HCT116 (cell line): ENCODE data around the gene ORC2. TPM values are rescaled to one million over a fixed set of nuclear protein-coding genes. Genes with fewer than 3 reads are reported as not detected.

ENCODE experiments used
- ATAC-seq: fragments of 200-7000 bp; cut with Tn5 transposase; 2 replicates; pipeline ENCODE4 v1.9.1; 2020; ENCODE audit warnings: mild to moderate bottlenecking, moderate library complexity
- BruUV-seq: library from RNA; stranded (reverse); fragments of 400-500 nt; replicated peaks from 2 replicates; lab custom pipeline; 2021; lab: Mats Ljungman, UMichigan
- CTCF ChIA-PET: fragments of 300-600 bp; sonication (Branson Sonifier 250); formaldehyde crosslinking; loops from one replicate; lab custom pipeline; 2021; ENCODE audit warnings: antibody characterized with exemption; lab: Charles Lee
- POLR2A ChIA-PET: fragments of 300-600, 350-600 bp; sonication (Branson Sonifier 250); formaldehyde crosslinking; loops from one replicate; lab custom pipeline; 2021; ENCODE audit warnings: antibody characterized with exemption; lab: Charles Lee
- RAD21 ChIA-PET, 2 experiments: fragments of 300-600 bp; sonication (Branson Sonifier 250); formaldehyde crosslinking; loops; one replicate each; lab custom pipeline; 2023; ENCODE audit warnings: low total read pairs in 2 of 2; ENCODE audit not compliant: uncharacterized antibody in 2 of 2, unreplicated experiment in 2 of 2, low non-redundant PET in 1 of 2; lab: Charles Lee
- DNase-seq: peaks from one replicate; pipeline ENCODE4 v3.0.0-alpha.2; 2010; ENCODE audit warnings: low read depth, low spot score
- H2AFZ ChIP-seq: fragments of 200-600 bp; shearing (Covaris generic), sonication (generic); 2 replicates; pipeline ENCODE4 v1.6.1; 2017; ENCODE audit warnings: low read depth, mixed run types, mixed read lengths, antibody characterized with exemption, low read length; ENCODE audit not compliant: poor library complexity, severe bottlenecking
- H3K27ac ChIP-seq: 2 replicates; pipeline ENCODE4 v1.5.1; 2012; ENCODE audit warnings: low read depth, low read length
- H3K27me3 ChIP-seq: fragments of 200-600 bp; sonication (generic); 2 replicates; pipeline ENCODE4 v1.6.1; 2016; ENCODE audit warnings: mixed run types, low read length, mixed read lengths; ENCODE audit not compliant: insufficient read depth
- H3K36me3 ChIP-seq, 2 experiments: fragments of 200-500 bp in 1 of 2; fragments of 200-600 bp in 1 of 2; sonication (Bioruptor generic) in 1 of 2; sonication (generic) in 1 of 2; 2 replicates each; pipeline versions ENCODE4 v1.5.1 to v1.6.1; 2014 to 2016; ENCODE audit warnings: low read length in 2 of 2, inconsistent platforms in 1 of 2, mixed read lengths in 1 of 2, mixed run types in 1 of 2; ENCODE audit not compliant: insufficient read depth in 2 of 2, control insufficient read depth in 1 of 2
- H3K4me1 ChIP-seq, 2 experiments: fragments of 200-600 bp in 1 of 2; sonication (generic) in 1 of 2; 2 replicates each; pipeline versions ENCODE4 v1.5.1 to v1.6.1; 2012 to 2017; ENCODE audit warnings: low read length in 2 of 2, inconsistent platforms in 1 of 2, mild to moderate bottlenecking in 1 of 2, mixed read lengths in 1 of 2, mixed run types in 1 of 2, moderate library complexity in 1 of 2; ENCODE audit not compliant: insufficient read depth in 2 of 2, control insufficient read depth in 1 of 2
- H3K4me2 ChIP-seq: fragments of 200-600 bp; sonication (generic); 2 replicates; pipeline ENCODE4 v1.6.1; 2017; ENCODE audit warnings: mixed run types, low read length, mixed read lengths
- H3K4me3 ChIP-seq, 2 experiments: fragments of 200-600 bp in 1 of 2; sonication (generic) in 1 of 2; replicated peaks in 1 of 2; 2 replicates each; pipeline ENCODE4 v1.5.1; 2011 to 2016; ENCODE audit warnings: low read length in 2 of 2, control low read depth in 1 of 2, low read depth in 1 of 2, mild to moderate bottlenecking in 1 of 2, mixed read lengths in 1 of 2, mixed run types in 1 of 2
- H3K79me2 ChIP-seq: fragments of 200-600 bp; sonication (generic); 2 replicates; pipeline ENCODE4 v1.6.1; 2017; ENCODE audit warnings: mild to moderate bottlenecking, mixed run types, low read length, moderate library complexity, mixed read lengths; ENCODE audit not compliant: insufficient read depth
- H3K9ac ChIP-seq: fragments of 200-600 bp; sonication (generic); 2 replicates; pipeline ENCODE4 v1.6.1; 2016; ENCODE audit warnings: low read length, mixed read lengths
- H3K9me2 ChIP-seq: fragments of 200-600 bp; sonication (generic), shearing (Covaris generic); 2 replicates; pipeline ENCODE4 v1.6.1; 2017; ENCODE audit warnings: mixed run types, mild to moderate bottlenecking, moderate library complexity; ENCODE audit not compliant: insufficient read depth
- H3K9me3 ChIP-seq, 2 experiments: fragments of 200-500 bp in 1 of 2; fragments of 200-600 bp in 1 of 2; sonication (Bioruptor generic) in 1 of 2; sonication (generic) in 1 of 2; 2 replicates each; pipeline ENCODE4 v1.6.1; 2014 to 2017; ENCODE audit warnings: low read length in 2 of 2, mixed read lengths in 2 of 2, inconsistent platforms in 1 of 2, low read depth in 1 of 2, mild to moderate bottlenecking in 1 of 2, mixed run types in 1 of 2, moderate library complexity in 1 of 2; ENCODE audit not compliant: control insufficient read depth in 1 of 2, insufficient read depth in 1 of 2
- H4K20me1 ChIP-seq: fragments of 200-600 bp; sonication (generic), shearing (Covaris generic); 2 replicates; pipeline ENCODE4 v1.6.1; 2017; ENCODE audit warnings: mixed run types, mild to moderate bottlenecking, moderate library complexity; ENCODE audit not compliant: insufficient read depth
- CEBPB ChIP-seq: IDR thresholded peaks from 2 replicates; pipeline ENCODE4 v1.6.1; 2012; ENCODE audit warnings: low read depth
- CTCF ChIP-seq, 3 experiments: fragments of 200-600 bp in 1 of 3; sonication (generic) in 1 of 3; IDR thresholded peaks in 2 of 3; conservative IDR thresholded peaks in 1 of 3; 2 replicates each; pipeline ENCODE4 v1.5.1; 2012 to 2017; ENCODE audit warnings: low read depth in 2 of 3, low read length in 2 of 3, antibody characterized with exemption in 1 of 3, borderline replicate concordance in 1 of 3, control low read depth in 1 of 3, mild to moderate bottlenecking in 1 of 3, mixed read lengths in 1 of 3, mixed run types in 1 of 3, moderate library complexity in 1 of 3; ENCODE audit not compliant: insufficient read depth in 1 of 3
- EGR1 ChIP-seq: IDR thresholded peaks from 2 replicates; pipeline ENCODE4 v1.6.1; 2012; ENCODE audit warnings: low read depth
- EZH2 ChIP-seq: fragments of 200-600 bp; sonication (generic); IDR thresholded peaks from 2 replicates; pipeline ENCODE4 v1.6.1; 2017; ENCODE audit warnings: antibody characterized with exemption, mixed run types
- MAX ChIP-seq: IDR thresholded peaks from 2 replicates; pipeline ENCODE4 v1.6.1; 2012
- POLR2A ChIP-seq: IDR thresholded peaks from 2 replicates; pipeline ENCODE4 v1.7.0; 2011; ENCODE audit warnings: borderline replicate concordance; ENCODE audit not compliant: insufficient read depth, insufficient read length; ENCODE audit errors: extremely low read depth
- POLR2AphosphoS5 ChIP-seq: IDR thresholded peaks from 2 replicates; pipeline ENCODE4 v1.6.1; 2011; ENCODE audit warnings: mild to moderate bottlenecking, low read depth, low read length, moderate library complexity
- RAD21 ChIP-seq: IDR thresholded peaks from 2 replicates; pipeline ENCODE4 v1.6.1; 2012; ENCODE audit warnings: low read depth, mild to moderate bottlenecking
- REST ChIP-seq: IDR thresholded peaks from 2 replicates; pipeline ENCODE4 v1.6.1; 2012; ENCODE audit warnings: low read depth
- SP1 ChIP-seq: IDR thresholded peaks from 2 replicates; pipeline ENCODE4 v1.6.1; 2012; ENCODE audit warnings: low read depth
- TCF7L2 ChIP-seq: IDR thresholded peaks from 2 replicates; pipeline ENCODE4 v1.7.0; 2011; ENCODE audit warnings: borderline replicate concordance, inconsistent platforms; ENCODE audit not compliant: insufficient read depth, insufficient read length; ENCODE audit errors: extremely low read depth
- YY1 ChIP-seq: IDR thresholded peaks from 2 replicates; pipeline ENCODE4 v1.6.1; 2011; ENCODE audit warnings: low read length, low read depth, moderate library complexity, mild to moderate bottlenecking; ENCODE audit not compliant: insufficient replicate concordance; ENCODE audit errors: extremely low read depth
- intact Hi-C: fragments of 100-400 bp; cut with micrococcal nuclease; formaldehyde crosslinking; loops from 2 replicates; pipeline ENCODE4 v1.10.0; 2022
- total RNA-seq: library from RNA; stranded (reverse); gene quantifications from one replicate; pipeline ENCODE4 v1.2.1, GENCODE V29; 2021; ENCODE audit not compliant: unreplicated experiment

ORC2 gene
- total RNA-seq, 1 experiment from 2014 or later: 51.9 TPM

- Histone ChIP-seq H4K20me1 (no peaks in the 10 kb centered on the region), H3K36me3 (peaks cover 21 to 41% of the 10 kb centered on the region in 2 experiments), H3K27ac (no peak overlapping the region), H3K9me2 (no peaks in the 10 kb centered on the region), H3K9ac (no peak overlapping the region), H3K79me2 (no peaks in the 10 kb centered on the region), H2AFZ (no peak overlapping the region), H3K4me2 (no peak overlapping the region), H3K4me1 (no peaks in the 10 kb centered on the region), H3K4me3 (no peak overlapping the region), H3K9me3 (no peaks in the 10 kb centered on the region), H3K27me3 (no peaks in the 10 kb centered on the region)
- POLR2A ChIA-PET: no interaction called here
- TF ChIP-seq TCF7L2 (no peak), POLR2AphosphoS5 (no peak), EGR1 (no peak), POLR2A (no peak), CEBPB (no peak), RAD21 (no peak), EZH2 (no peak)
- no TSS peak for BruUV-seq
- CTCF ChIA-PET: no interaction called here
- ATAC-seq (no peak), DNase-seq (no peak)
- intact Hi-C loops: no loop called here
- RAD21 ChIA-PET: no interaction called here
Observed at GRCh38 chr2:200929334-200930249, 33.9 kb downstream of the ORC2 start.

GRCh38 chr2:200922439-200922838 lies 41.0 kb downstream of the ORC2 start:
- Histone ChIP-seq H3K36me3 (peaks cover 27 to 57% of the 10 kb centered on the region in 2 experiments; a peak in 3 of 4 replicates), H3K79me2 (no peaks in the 10 kb centered on the region), H3K9ac (no peak overlapping the region), H3K9me3 (no peaks in the 10 kb centered on the region), H3K9me2 (no peaks in the 10 kb centered on the region), H3K4me3 (no peak overlapping the region), H3K27me3 (no peaks in the 10 kb centered on the region), H3K4me1 (no peaks in the 10 kb centered on the region), H3K4me2 (no peak overlapping the region), H4K20me1 (no peaks in the 10 kb centered on the region), H3K27ac (no peak overlapping the region), H2AFZ (no peak overlapping the region)
- DNase-seq: no peak
- intact Hi-C loops: no loop called here
- no peak for ATAC-seq
- TF ChIP-seq REST (no peak), RAD21 (no peak), YY1 (no peak), EGR1 (no peak), MAX (no peak), TCF7L2 (no peak), CTCF (IDR thresholded peaks at IDR 0.05 in 2 of 3, conservative IDR thresholded peaks at IDR 0.05 in 1 of 3; ENCODE audit: borderline replicate concordance in 1 of 3, insufficient read depth in 1 of 3, low read depth in 2 of 3, low read length in 2 of 3) (no peak), SP1 (no peak)
- ChIA-PET CTCF (no interaction called here), RAD21 (no interaction called here), POLR2A (no interaction called here)
- BruUV-seq: no TSS peak
